ENCODE results near the gene ERICH3.

Gene ERICH3

GRCh38 chr1:74591949-74592348, 81.6 kb downstream of the ERICH3 start:
- no peak for DNase-seq (ENCODE audit: low read depth in 2 of 2)

- DNase-seq (ENCODE audit: low read depth in 2 of 2) = no peak
Measured at GRCh38 chr1:74590288-74590687, 83.3 kb downstream of the ERICH3 start.

GRCh38 chr1:74587888-74588287, 85.7 kb downstream of the ERICH3 start:
- DNase-seq (ENCODE audit: low read depth in 2 of 2) = no peak

GRCh38 chr1:74586253-74586897, 87.2 kb downstream of the ERICH3 start:
- DNase-seq (ENCODE audit: low read depth in 2 of 2) = no peak

- DNase-seq (ENCODE audit: low read depth in 2 of 2) = no peak
Measured at GRCh38 chr1:74584185-74584584, 89.4 kb downstream of the ERICH3 start.

- DNase-seq (ENCODE audit: low read depth in 2 of 2) = no peak
Measured at GRCh38 chr1:74583397-74583796, 90.2 kb downstream of the ERICH3 start.

- DNase-seq (ENCODE audit: low read depth in 2 of 2) = no peak
Measured at GRCh38 chr1:74579425-74579824, 94.2 kb downstream of the ERICH3 start.

GRCh38 chr1:74578101-74578500, 95.5 kb downstream of the ERICH3 start:
- DNase-seq (ENCODE audit: low read depth in 2 of 2) = no peak

- DNase-seq (ENCODE audit: low read depth in 2 of 2) = no peak
Measured at GRCh38 chr1:74571891-74572290, 101.7 kb downstream of the ERICH3 start.

- DNase-seq (ENCODE audit: low read depth in 2 of 2) = no peak
Measured at GRCh38 chr1:74571493-74571800, 102.1 kb downstream of the ERICH3 start.

GRCh38 chr1:74570797-74571492, 102.6 kb downstream of the ERICH3 start:
- DNase-seq (ENCODE audit: low read depth in 2 of 2) = no peak

GRCh38 chr1:74549932-74550331, 123.7 kb downstream of the ERICH3 start:
- no peak for DNase-seq (ENCODE audit: low read depth in 2 of 2)

GRCh38 chr1:74548961-74549750, 124.4 kb downstream of the ERICH3 start:
- no peak for DNase-seq (ENCODE audit: low read depth in 2 of 2)

- DNase-seq (ENCODE audit: low read depth in 2 of 2) = no peak
Measured at GRCh38 chr1:74545821-74546220, 127.8 kb downstream of the ERICH3 start.

GRCh38 chr1:74534241-74534640, 139.4 kb downstream of the ERICH3 start:
- DNase-seq (ENCODE audit: low read depth in 2 of 2) = no peak

GRCh38 chr1:74531796-74532195, 141.8 kb downstream of the ERICH3 start:
- no peak for DNase-seq (ENCODE audit: low read depth in 2 of 2)

- no peak for DNase-seq (ENCODE audit: low read depth in 2 of 2)
Measured at GRCh38 chr1:74530892-74531291, 142.7 kb downstream of the ERICH3 start.

GRCh38 chr1:74528123-74528522, 145.5 kb downstream of the ERICH3 start:
- DNase-seq (ENCODE audit: low read depth in 2 of 2) = no peak

- DNase-seq (ENCODE audit: low read depth in 2 of 2) = no peak
Measured at GRCh38 chr1:74526708-74527107, 146.9 kb downstream of the ERICH3 start.

GRCh38 chr1:74523873-74524480, 149.6 kb downstream of the ERICH3 start:
- no peak for DNase-seq (ENCODE audit: low read depth in 2 of 2)

GRCh38 chr1:74522148-74522547, 151.4 kb downstream of the ERICH3 start:
- DNase-seq (ENCODE audit: low read depth in 2 of 2) = no peak

Data from stimulated activated CD8-positive, alpha-beta memory T cell treated with anti-CD3 and anti-CD28 coated beads, Interleukin-7, amount 100 ng/mL, for 4 hours (primary cell).